HG03378 (cell line): ENCODE results near the gene GBX1.

Experiments used
- ATAC-seq: cut with Tn5 transposase; IDR thresholded peaks from one replicate; pipeline ENCODE4 v1.9.1; 2021; ENCODE audit warnings: mild to moderate bottlenecking, moderate library complexity; ENCODE audit not compliant: unreplicated experiment

The GBX1 gene

GRCh38 chr7:151167197-151167961 lies at the start of gene GBX1:
Gene GBX1 (minus strand): TSS chr7:151167694. CDS start chr7:151167548, 146 bp downstream.
- no peak for ATAC-seq

- no peak for ATAC-seq
These were observed 47.9 kb upstream of the GBX1 start for GRCh38 chr7:151215396-151215795.

GRCh38 chr7:151213826-151214225 lies 46.3 kb upstream of the GBX1 start:
- ATAC-seq, result no peak

GRCh38 chr7:151212626-151213025 lies 45.1 kb upstream of the GBX1 start:
- ATAC-seq, result no peak

GRCh38 chr7:151211155-151211772 lies 43.8 kb upstream of the GBX1 start:
- ATAC-seq, result no peak

- no peak for ATAC-seq
These were observed 42.8 kb upstream of the GBX1 start, which contains the start of gene H2BK1 for GRCh38 chr7:151210087-151210854. Gene H2BK1 (minus strand): TSS chr7:151210488. CDS start chr7:151210318, 170 bp downstream.

GRCh38 chr7:151209588-151209987 lies 42.1 kb upstream of the GBX1 start:
- ATAC-seq, result no peak

GRCh38 chr7:151208253-151208862 lies 40.9 kb upstream of the GBX1 start:
- no peak for ATAC-seq

- no peak for ATAC-seq
These were observed 40.3 kb upstream of the GBX1 start for GRCh38 chr7:151207804-151208203.

GRCh38 chr7:151207315-151207714 lies 39.8 kb upstream of the GBX1 start:
- no peak for ATAC-seq

GRCh38 chr7:151206914-151207313 lies 39.4 kb upstream of the GBX1 start:
- no peak for ATAC-seq

GRCh38 chr7:151205730-151206129 lies 38.2 kb upstream of the GBX1 start:
- no peak for ATAC-seq

- no peak for ATAC-seq
These were observed 37.0 kb upstream of the GBX1 start for GRCh38 chr7:151204383-151205032.

GRCh38 chr7:151202836-151203235 lies 35.3 kb upstream of the GBX1 start:
- no peak for ATAC-seq

- ATAC-seq, result no peak
These were observed 34.3 kb upstream of the GBX1 start for GRCh38 chr7:151201751-151202150.

- ATAC-seq, result no peak
These were observed 33.9 kb upstream of the GBX1 start for GRCh38 chr7:151201344-151201743.

- ATAC-seq, result no peak
These were observed 31.7 kb upstream of the GBX1 start for GRCh38 chr7:151198945-151199848.

GRCh38 chr7:151197932-151198331 lies 30.4 kb upstream of the GBX1 start:
- no peak for ATAC-seq

- no peak for ATAC-seq
These were observed 28.3 kb upstream of the GBX1 start for GRCh38 chr7:151195616-151196450.
